Karpas-422 (cell line): ENCODE results near the gene KDM4B. TPM values are rescaled to one million over a fixed set of nuclear protein-coding genes. Genes with fewer than 3 reads are reported as not detected.
"Not testable (repeated sequence)": the region's sequence is repeated elsewhere in the genome, so short reads cannot be mapped to it uniquely, and the experiment has no call there.

ENCODE experiments used
- DNase-seq: peaks from one replicate; pipeline ENCODE4 v3.0.0-alpha.2; 2015
- H2AFZ ChIP-seq: fragments of 200-600 bp; sonication (generic); 2 replicates; pipeline ENCODE4 v1.6.1; 2014; ENCODE audit warnings: antibody characterized with exemption, low read length, mixed read lengths
- H3K27ac ChIP-seq: fragments of 200-600 bp; sonication (generic); 2 replicates; pipeline ENCODE4 v1.5.1; 2014; ENCODE audit warnings: mild to moderate bottlenecking, low read length, moderate library complexity
- H3K27me3 ChIP-seq: fragments of 200-600 bp; sonication (generic); 2 replicates; pipeline ENCODE4 v1.6.1; 2014; ENCODE audit warnings: low read length, mixed read lengths
- H3K36me3 ChIP-seq: fragments of 200-600 bp; sonication (generic); 2 replicates; pipeline ENCODE4 v1.6.1; 2014; ENCODE audit warnings: low read length, mixed read lengths; ENCODE audit not compliant: insufficient read depth
- H3K4me1 ChIP-seq: fragments of 200-600 bp; sonication (generic); 2 replicates; pipeline ENCODE4 v1.6.1; 2014; ENCODE audit warnings: mild to moderate bottlenecking, low read length, mixed read lengths
- H3K4me2 ChIP-seq: fragments of 200-600 bp; sonication (generic); 2 replicates; pipeline ENCODE4 v1.6.1; 2014; ENCODE audit warnings: low read length, low read depth, mild to moderate bottlenecking; ENCODE audit not compliant: poor library complexity, severe bottlenecking
- H3K4me3 ChIP-seq: fragments of 200-600 bp; sonication (generic); 2 replicates; pipeline ENCODE4 v1.5.1; 2014; ENCODE audit warnings: mild to moderate bottlenecking, antibody characterized with exemption, low read length, mixed read lengths
- H3K79me2 ChIP-seq: fragments of 200-600 bp; sonication (generic); 2 replicates; pipeline ENCODE4 v1.6.1; 2014; ENCODE audit warnings: mild to moderate bottlenecking, low read length, mixed read lengths
- H3K9ac ChIP-seq: fragments of 200-600 bp; sonication (generic); 2 replicates; pipeline ENCODE4 v1.6.0; 2014; ENCODE audit warnings: low read length
- H3K9me2 ChIP-seq: fragments of 200-600 bp; sonication (generic), shearing (Covaris generic); replicated peaks from 2 replicates; pipeline ENCODE4 v1.6.0; 2014; ENCODE audit warnings: mild to moderate bottlenecking, low read length, moderate library complexity; ENCODE audit not compliant: insufficient read depth
- H3K9me3 ChIP-seq: fragments of 300-700, 200-600 bp; sonication (generic); 2 replicates; pipeline ENCODE4 v1.6.1; 2014; ENCODE audit warnings: low read length, mixed read lengths
- H4K20me1 ChIP-seq: fragments of 200-600 bp; sonication (generic); 2 replicates; pipeline ENCODE4 v1.6.1; 2014; ENCODE audit warnings: mild to moderate bottlenecking, antibody characterized with exemption, low read length, low read depth; ENCODE audit not compliant: insufficient read depth
- total RNA-seq: library from RNA; depleted of rRNA; stranded (reverse); fragments of >200 nt; shearing (Covaris generic); gene quantifications from 2 replicates; pipeline ENCODE4 v1.2.3, GENCODE V29; 2014; ENCODE audit warnings: low replicate concordance

The KDM4B gene
- total RNA-seq, 1 experiment from 2014 or later, result 50.8 TPM

GRCh38 chr19:5156231-5156986 lies 187.5 kb downstream of the KDM4B start:
- Histone ChIP-seq H3K4me3 (no peak overlapping the region), H3K9ac (no peak overlapping the region), H3K9me2 (no peaks in the 10 kb centered on the region), H3K36me3 (no peaks in the 10 kb centered on the region), H3K27ac (no peak overlapping the region), H3K79me2 (no peaks in the 10 kb centered on the region), H3K4me2 (no peak overlapping the region), H3K27me3 (no peaks in the 10 kb centered on the region), H3K9me3 (no peaks in the 10 kb centered on the region), H4K20me1 (peaks cover 16% of the 10 kb centered on the region; the same call in 1 of the 2 replicates), H2AFZ (no peak overlapping the region), H3K4me1 (peaks cover 22% of the 10 kb centered on the region)
- no peak for DNase-seq

DNA sequence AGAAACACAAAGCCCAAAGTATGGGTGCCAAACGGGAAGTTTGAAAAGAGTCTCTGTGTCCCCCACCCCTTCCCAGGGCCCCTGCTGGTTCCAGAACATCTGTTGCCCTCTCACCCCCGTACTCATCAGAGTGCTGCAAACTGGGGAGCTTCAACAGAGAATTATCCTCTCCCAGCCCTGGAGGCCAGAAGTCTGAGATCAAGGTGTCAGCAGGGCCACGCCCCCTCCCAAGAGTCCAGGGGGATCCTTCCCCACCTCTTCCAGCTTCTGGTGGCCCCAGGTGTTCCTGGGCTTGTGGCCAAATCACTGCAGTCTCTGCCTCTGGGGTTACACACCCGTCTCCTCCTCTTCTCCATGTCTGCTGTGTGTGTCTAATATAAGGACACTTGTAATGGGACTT lies 188.3 kb downstream of the KDM4B start:
- Histone ChIP-seq H4K20me1 (peaks cover 14% of the 10 kb centered on the region; the same call in 1 of the 2 replicates), H3K4me2 (no peak overlapping the region), H3K27ac (no peak overlapping the region), H3K36me3 (no peaks in the 10 kb centered on the region), H3K4me3 (no peak overlapping the region), H3K4me1 (peaks cover 14% of the 10 kb centered on the region), H3K9ac (no peak overlapping the region), H3K9me3 (no peaks in the 10 kb centered on the region), H3K79me2 (no peaks in the 10 kb centered on the region), H3K27me3 (no peaks in the 10 kb centered on the region), H2AFZ (no peak overlapping the region), H3K9me2 (no peaks in the 10 kb centered on the region)
- no peak for DNase-seq

- H3K9me3 ChIP-seq, H3K4me3 ChIP-seq, H3K4me1 ChIP-seq, H3K27me3 ChIP-seq, H3K9me2 ChIP-seq, H3K4me2 ChIP-seq, H3K9ac ChIP-seq, H4K20me1 ChIP-seq, H3K36me3 ChIP-seq, H3K27ac ChIP-seq, H2AFZ ChIP-seq, H3K79me2 ChIP-seq: not testable (repeated sequence)
- peak; percentile 35 for DNase-seq
Measured at GRCh38 chr19:5158549-5159134, 189.7 kb downstream of the KDM4B start.

DNA sequence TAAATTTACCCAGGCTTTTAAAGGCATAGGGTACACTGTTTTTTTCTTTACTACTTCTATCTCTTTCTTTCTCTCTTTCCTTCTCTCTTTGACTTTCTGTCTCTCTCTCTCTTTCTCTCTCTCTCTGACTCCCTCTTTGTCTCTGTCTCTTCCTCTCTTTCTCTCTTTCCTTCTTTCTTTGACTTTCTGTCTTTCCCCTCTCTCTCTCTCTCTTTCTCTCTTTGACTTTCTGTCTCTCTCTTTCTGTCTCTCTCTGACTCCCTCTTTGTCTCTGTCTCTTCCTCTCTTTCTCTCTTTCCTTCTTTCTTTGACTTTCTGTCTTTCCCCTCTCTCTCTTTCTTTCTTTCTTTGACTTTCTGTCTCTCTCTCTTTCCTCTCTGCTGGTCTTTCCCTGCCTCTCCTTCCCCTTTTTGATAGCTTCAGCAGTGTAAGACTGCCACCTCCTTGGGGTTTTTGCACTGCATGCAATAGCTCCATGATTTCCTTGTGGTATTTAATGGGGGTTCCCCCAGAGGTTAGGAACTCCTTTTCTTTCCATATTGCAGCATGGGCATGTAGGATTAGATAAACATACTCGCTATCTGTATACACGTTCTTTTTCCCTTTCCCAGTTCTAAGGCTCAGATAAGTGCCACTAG lies 191.4 kb downstream of the KDM4B start:
- not testable (repeated sequence) for H3K9ac ChIP-seq, H3K4me3 ChIP-seq, H3K4me1 ChIP-seq, H2AFZ ChIP-seq, H3K79me2 ChIP-seq, H3K27me3 ChIP-seq, H3K9me2 ChIP-seq, H3K4me2 ChIP-seq, H3K27ac ChIP-seq, H4K20me1 ChIP-seq, H3K36me3 ChIP-seq, H3K9me3 ChIP-seq
- peak; percentile 20 for DNase-seq

- not testable (repeated sequence) for H2AFZ ChIP-seq, H3K9ac ChIP-seq, H4K20me1 ChIP-seq, H3K9me2 ChIP-seq, H3K36me3 ChIP-seq, DNase-seq, H3K4me1 ChIP-seq, H3K4me3 ChIP-seq, H3K9me3 ChIP-seq, H3K27me3 ChIP-seq, H3K4me2 ChIP-seq, H3K27ac ChIP-seq, H3K79me2 ChIP-seq
Measured at GRCh38 chr19:5164845-5165696, 196.2 kb downstream of the KDM4B start.

DNA sequence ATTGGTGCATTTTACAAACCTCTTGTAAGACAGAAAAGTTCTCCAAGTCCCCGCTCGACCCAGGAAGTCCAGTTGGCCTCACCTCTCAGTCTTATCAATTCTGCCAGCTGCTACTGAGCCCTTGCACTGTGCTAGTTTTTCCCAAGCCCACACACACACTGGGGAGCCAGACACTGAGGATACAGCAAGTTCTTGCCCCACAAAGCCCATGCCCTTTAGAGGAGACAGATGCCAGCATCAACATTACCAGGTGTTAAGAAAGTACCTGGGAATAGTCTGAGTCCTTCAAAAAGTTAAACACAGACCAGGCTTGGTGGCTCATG lies 196.7 kb downstream of the KDM4B start:
- H3K36me3 ChIP-seq, result no peaks in the 10 kb centered on the region
- H4K20me1 ChIP-seq, result no peaks in the 10 kb centered on the region
- H3K4me2 ChIP-seq, result no peak overlapping the region
- no peaks in the 10 kb centered on the region for H3K79me2 ChIP-seq
- no peak for DNase-seq
- peaks cover 3% of the 10 kb centered on the region; the same call in 1 of the 2 replicates for H3K4me1 ChIP-seq
- H3K9me2 ChIP-seq, result no peaks in the 10 kb centered on the region
- no peak overlapping the region for H2AFZ ChIP-seq
- H3K9ac ChIP-seq, result no peak overlapping the region
- no peaks in the 10 kb centered on the region for H3K9me3 ChIP-seq
- H3K4me3 ChIP-seq, result no peak overlapping the region
- H3K27ac ChIP-seq, result no peak overlapping the region
- H3K27me3 ChIP-seq, result no peaks in the 10 kb centered on the region

GRCh38 chr19:5166262-5166661 lies 197.3 kb downstream of the KDM4B start:
- Histone ChIP-seq H2AFZ (no peak overlapping the region), H3K9me2 (no peaks in the 10 kb centered on the region), H3K9ac (no peak overlapping the region), H3K4me3 (no peak overlapping the region), H3K9me3 (no peaks in the 10 kb centered on the region), H3K79me2 (no peaks in the 10 kb centered on the region), H3K36me3 (no peaks in the 10 kb centered on the region), H3K27me3 (no peaks in the 10 kb centered on the region), H3K4me1 (peaks cover 3% of the 10 kb centered on the region; the same call in 1 of the 2 replicates), H3K4me2 (no peak overlapping the region), H3K27ac (no peak overlapping the region), H4K20me1 (no peaks in the 10 kb centered on the region)
- no peak for DNase-seq

DNA sequence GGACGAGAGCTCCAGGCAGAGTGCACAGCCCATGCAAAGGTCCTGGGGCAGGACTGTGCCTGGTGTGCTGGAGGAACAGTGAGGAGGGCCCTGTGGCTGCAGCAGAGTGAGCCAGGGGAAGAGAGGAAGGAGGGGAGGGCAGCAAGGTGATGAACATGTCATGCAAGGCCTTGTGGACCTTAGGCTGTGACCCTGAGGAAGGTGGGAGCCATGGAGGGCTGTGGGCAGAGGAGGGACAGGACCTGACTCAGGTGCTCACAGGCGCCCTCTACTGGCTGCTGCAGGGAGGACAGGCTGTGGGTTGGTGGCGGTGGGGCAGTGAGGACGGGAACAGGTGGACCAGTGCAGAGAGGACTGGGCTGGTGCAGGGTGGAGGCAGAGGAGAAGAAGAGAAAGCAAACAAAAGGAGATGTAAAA lies 201.4 kb downstream of the KDM4B start:
- Histone ChIP-seq H3K4me3 (no peak overlapping the region), H3K79me2 (no peaks in the 10 kb centered on the region), H3K36me3 (no peaks in the 10 kb centered on the region), H3K4me2 (no peak overlapping the region), H4K20me1 (no peaks in the 10 kb centered on the region), H3K9ac (no peak overlapping the region), H3K4me1 (no peaks in the 10 kb centered on the region), H3K27ac (no peak overlapping the region), H3K9me3 (no peaks in the 10 kb centered on the region), H3K9me2 (no peaks in the 10 kb centered on the region), H3K27me3 (no peaks in the 10 kb centered on the region), H2AFZ (no peak overlapping the region)
- DNase-seq, result peak; percentile 79
